T-helper 2 cell treated with Interferon-gamma antibody and Interleukin-4, amounts not matched to agents 100 ng/mL and 5 ng/mL, for 36 hours (primary cell): ENCODE data around the gene CDK17. TPM values are rescaled to one million over a fixed set of nuclear protein-coding genes. Genes with fewer than 3 reads are reported as not detected.
"Not testable (repeated sequence)": the region's sequence is repeated elsewhere in the genome, so short reads cannot be mapped to it uniquely, and the experiment has no call there.

Experiments
- intact Hi-C: fragments of 100-400 bp; cut with micrococcal nuclease; formaldehyde crosslinking; loops from one replicate; pipeline ENCODE4 v1.15.1; 2023
- total RNA-seq: library from RNA; stranded (reverse); gene quantifications from 2 replicates; pipeline ENCODE4 v1.2.3, GENCODE V29; 2022

The CDK17 gene
- total RNA-seq, 1 donor from 2014 or later = 36.9 TPM

DNA sequence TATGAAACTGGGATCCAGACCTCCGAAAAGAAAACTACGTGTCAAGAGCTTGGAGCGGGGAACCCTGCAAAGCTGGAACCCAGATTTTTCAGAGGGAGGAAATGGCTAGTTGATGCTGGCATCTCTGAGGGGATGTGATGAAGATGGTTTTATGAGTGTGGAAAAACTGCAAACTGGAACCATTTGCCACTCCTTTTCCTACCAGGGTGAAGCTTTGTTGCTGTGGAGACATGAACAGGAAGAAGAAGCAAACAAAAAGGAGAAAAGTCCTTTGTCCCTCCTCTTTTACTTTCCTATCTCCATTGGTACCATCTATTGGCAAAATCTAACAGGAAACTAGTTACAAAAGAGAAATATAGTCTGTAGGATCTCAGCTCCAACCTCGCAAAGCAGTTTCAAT lies 39.2 kb downstream of the CDK17 start:
- intact Hi-C loops = loop anchor here (5.0 kb wide), 1 partner anchor 36 kb away; no protein-coding TSS in a partner anchor

DNA sequence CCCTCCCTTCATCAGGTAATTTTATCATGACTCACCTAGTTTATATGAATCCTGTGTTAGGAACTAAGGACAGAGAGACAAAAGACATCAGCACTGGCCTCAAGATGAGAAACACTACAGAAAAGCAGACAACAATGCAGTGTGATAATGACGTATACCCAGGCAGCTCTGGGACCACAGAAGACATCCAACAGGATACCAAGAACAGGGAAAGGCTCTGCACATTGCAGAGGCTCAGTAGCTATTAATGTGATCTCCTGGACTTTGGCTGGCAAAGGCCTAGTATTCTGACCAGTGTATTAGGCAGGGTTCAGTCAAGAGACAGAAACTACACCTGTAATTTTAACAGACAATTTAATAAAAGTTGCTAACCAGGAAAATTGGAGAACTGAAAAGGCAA lies 39.7 kb downstream of the CDK17 start:
- intact Hi-C loops = loop anchor here (5.0 kb wide), 1 partner anchor 37 kb away; no protein-coding TSS in a partner anchor

DNA sequence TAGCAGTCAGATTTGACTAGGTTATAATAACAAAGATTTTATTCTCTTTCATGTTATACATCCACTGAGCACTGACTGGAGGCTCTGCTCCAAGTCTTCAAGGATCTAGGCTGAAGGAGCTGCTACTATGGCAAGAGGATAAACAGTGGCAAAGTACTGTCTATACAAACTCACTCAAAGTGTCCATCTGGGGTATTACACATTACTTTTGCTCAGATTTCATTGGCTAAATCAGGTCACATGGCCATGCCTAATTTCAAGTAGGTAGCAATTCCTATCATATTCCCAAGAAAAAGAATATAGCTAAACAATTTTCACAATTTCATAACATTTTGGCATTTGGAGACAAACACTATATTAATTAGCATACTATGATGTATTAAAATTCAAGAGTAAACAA lies 40.9 kb downstream of the CDK17 start:
- intact Hi-C loops = no loop called here

DNA sequence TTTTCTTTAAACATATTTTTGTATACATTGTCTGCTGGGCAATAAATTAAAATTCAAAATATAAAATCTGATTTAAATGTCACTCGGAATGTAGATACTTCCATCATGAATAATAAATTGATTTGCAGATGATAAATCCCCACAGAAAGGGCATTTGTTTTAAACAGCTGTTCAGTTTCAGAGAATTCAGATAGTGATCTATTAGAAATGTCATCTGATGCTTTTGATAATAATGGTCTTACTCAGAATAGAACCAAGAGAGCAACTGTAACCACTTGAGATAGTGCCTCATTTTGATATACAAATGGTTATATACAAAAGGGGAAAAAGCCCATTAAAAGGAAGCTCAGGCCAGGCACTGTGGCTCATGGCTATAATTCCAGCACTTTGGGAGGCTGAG lies 43.4 kb downstream of the CDK17 start:
- intact Hi-C loops = no loop called here

DNA sequence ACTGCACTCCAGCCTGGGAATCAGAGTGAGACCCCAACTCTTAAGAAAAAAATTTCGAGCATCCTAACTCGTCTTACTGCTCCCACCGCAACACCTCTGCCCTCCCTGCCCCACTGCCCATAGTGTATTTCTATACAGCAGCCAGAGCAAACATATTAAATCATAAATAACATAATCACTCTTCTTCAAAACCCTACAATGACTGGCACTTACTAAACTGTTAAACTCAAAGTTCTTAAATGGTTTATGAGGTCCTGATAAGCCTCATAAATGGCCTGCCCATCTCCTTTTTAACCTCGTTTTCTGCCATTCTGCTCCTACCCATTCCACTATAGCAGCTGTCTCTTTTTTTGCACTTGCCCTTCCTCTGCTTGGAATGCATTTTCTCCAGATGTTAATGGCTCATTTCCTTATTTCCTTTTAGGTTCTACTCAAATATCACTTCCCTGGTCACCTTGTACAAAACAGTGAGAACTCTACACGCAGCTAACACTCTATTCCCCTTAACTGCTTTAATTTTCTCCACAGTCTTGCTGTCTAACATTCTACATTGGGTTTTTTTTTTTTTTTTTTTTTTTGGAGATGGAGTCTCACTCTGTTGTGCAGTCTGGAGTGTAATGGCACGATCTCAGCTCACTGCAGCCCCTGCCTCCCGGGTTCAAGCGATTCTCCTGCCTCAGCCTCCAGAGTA lies 45.2 kb downstream of the CDK17 start:
- intact Hi-C loops = no loop called here

DNA sequence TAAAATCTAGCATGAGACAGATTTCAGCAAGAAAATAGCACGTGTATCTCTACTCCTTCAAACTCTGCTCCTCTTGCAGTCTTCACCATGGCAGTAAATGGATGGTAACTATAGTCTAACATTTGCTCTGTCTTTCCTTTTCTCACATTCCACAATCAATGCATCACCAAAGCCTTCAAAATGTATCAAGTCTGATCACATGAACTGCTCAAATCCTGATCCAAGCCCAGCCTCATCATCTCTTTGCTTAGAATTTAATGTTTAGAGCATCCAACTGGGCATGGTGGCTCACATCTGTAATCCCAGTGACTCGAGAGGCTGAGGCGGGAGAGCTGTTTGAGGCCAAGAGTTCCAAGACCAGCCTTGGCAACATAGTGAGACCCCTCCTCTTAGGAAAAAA lies 45.9 kb downstream of the CDK17 start:
- intact Hi-C loops = no loop called here

DNA sequence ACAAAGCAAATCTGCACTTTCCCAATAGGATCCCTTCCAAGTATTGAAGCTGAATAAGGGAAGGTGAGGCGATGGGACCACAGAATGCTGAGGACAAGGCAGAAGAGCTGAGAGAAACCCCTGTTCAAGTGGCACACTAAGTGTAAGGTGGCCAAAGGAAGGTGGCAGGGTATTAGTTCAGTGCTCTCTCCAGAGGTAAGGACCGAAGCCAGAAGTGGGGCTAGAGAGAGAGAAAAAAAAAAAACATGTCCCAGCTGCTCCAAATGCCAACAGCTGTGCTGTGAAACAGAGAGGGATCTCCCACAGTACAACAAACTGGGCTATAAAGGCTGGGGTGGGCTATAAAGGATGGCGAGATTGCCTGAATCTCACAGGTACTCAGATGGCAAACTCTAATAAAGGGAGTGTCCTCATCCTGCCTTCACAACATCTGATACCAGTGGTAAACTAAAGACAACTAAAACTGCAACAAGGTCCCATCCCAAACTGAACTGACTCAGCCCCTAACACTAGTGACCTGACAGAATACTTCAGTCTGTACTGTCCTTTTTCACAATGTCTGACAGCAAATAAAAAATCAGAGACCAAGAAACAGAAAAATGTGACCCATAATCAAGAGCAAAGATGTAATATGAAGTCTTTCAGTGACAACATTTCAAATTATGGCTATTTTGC lies 47.9 kb downstream of the CDK17 start:
- intact Hi-C loops = no loop called here

DNA sequence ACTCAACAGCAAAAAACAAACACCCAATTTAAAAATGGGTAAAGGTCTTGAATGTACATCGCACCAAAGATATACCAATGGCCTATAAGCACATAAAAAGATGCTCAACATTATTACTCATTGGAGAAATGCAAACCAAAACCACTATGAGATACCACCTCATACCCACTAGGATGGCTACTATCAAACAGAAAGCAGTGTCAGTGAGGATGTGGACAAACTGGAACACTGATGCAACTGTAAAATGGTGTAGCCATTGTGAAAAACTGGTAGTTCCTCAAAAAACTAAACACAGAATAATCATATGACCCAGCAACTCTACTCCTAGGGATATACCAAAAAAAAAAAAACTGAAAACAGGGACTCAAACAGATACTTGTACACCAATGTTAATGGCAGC lies 49.3 kb downstream of the CDK17 start:
- intact Hi-C loops = no loop called here

DNA sequence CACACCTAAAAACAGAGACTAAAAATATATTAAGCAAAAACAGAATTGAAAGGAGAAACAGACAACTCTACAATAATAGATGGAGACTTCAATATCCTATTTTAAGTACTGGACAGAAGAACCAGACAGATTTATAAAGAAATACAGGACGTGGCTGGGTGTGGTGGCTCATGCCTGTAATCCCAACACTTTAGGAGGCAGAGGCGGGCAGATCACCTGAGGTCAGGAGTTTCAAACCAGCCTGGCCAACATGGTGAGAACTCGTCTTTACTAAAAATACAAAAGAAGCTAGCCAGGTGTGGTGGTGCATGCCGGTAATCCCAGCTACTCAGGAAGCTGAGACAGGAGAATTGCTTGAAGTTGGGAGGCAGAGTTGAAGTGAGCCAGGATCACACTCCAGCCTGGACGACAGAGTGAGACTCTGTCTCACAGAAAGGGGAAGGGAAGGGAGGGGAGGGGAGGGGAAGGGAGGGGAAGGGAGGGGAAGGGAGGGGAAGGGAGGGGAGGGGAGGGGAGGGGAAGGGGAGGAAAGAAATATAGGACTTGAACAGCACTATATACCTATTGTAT lies 53.0 kb downstream of the CDK17 start:
- intact Hi-C loops = loop anchor here (2.0 kb wide), 1 partner anchor 54 kb away; the partner anchor contains the start of gene CDK17

DNA sequence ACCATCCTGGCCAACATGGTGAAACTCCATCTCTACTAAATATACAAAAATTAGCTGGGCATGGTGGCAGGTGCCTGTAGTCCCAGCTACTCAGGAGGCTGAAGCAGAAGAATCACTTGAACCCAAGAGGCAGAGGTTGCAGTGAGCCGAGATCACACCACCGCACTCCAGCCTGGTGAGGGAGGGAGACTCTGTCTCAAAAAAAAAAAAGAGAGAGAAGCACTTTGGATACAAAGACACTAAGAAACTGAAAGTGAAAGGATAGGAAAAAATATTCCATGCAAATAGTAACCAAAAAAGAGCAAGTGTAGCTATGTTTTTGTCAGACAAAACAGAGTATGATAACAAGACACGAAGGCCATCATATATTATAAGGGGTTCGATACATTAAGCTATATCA lies 53.5 kb downstream of the CDK17 start:
- intact Hi-C loops = loop anchor here (1.0 to 2.0 kb wide), 2 partner anchors 32 to 54 kb away; partner anchors contain the start of gene CDK17

DNA sequence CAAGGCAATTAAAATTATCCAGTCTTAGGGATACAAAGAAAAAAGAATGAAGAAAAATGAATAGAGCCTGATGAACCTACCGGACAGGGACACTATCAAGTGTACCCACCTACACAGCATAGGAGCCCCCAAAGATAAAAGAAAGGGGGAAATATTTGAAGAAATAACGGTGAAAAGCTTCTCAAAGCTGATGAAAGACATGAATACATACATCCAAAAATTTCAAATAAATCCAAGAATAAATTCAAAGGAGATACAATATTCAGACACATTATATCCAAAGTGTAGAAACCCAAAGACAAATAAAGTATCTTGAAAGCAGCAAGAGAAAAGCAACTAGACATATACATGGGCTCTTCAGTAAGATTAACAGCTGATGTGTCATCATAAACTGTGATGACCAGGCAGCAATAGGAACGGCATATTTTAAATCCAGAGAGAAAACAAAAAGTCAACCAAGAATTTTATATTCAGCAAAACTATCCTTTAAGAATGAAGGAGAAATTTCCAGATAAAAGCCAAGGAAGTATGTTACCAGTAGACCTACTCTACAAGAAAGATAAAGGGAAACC lies 56.0 kb downstream of the CDK17 start:
- intact Hi-C loops = no loop called here

DNA sequence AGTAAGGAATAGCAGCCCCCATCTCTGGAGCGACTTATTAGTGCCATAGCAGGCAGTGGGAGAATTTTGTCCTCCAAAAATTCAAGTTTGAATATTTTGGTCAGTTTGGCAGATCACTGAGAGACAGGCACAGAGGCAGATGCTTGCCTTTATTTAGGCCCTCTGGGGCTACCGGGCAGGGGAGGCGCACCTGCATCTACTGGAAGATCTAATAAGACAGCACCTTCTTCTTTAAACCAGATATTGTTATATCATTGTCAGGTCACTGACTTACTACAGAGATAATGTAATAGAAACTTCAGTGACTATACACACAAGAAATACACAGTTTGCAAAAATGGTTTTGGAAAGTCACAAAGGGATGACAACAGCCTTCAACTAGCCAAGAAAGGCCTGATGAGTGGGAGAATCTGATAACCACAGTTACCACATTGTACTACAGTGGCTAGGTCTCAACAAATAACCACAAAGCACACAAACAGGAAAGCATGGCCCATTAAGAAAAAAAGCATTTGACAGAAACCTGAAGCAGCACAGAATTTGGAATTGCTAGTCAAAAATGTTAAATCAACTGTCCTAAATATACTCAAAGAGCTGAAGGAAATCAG lies 56.8 kb downstream of the CDK17 start:
- intact Hi-C loops = no loop called here

DNA sequence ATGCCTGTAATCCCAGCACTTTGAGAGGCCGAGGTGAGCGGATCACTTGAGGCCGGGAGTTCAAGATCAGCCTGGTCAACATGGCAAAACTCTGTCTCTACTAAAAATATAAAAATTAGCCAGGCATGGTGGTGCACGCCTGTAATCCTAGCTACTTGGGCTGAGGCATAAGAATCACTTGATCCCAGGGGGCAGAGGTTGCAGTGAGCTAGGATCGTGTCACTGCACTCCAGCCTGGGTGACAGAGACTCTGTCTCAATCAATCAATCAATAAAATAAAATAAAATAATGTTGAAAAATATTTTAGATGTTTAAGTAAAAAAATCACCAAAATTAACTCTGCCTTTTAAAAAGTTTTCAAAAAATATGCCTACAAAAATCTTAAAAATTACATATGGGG lies 60.6 kb downstream of the CDK17 start:
- intact Hi-C loops = not testable (repeated sequence)

DNA sequence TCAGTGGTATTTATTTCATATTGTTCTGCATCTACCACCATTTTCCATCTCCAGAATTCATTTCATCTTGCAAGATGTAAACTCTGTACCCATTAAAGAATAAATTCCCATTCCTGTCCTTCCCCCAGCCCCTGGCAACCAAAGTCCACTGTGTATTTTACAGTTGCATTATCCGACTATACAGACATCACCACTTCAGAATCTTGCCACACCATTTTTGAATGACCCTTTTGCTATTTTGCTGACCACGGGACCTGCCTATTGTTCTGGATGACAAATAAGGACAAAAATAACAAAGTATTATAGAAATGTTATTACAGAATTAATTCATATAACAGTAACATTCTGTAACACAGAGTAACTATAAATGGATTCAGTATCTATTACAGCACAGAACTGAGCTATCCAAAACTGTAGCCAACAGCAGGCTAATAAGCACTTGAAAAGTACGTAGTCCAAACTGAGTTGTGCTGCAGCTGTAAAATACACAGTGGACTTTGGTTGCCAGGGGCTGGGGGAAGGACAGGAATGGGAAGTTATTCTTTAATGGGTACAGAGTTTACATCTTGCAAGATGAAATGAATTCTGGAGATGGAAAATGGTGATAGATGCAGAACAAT lies 61.3 kb downstream of the CDK17 start:
- intact Hi-C loops = no loop called here

DNA sequence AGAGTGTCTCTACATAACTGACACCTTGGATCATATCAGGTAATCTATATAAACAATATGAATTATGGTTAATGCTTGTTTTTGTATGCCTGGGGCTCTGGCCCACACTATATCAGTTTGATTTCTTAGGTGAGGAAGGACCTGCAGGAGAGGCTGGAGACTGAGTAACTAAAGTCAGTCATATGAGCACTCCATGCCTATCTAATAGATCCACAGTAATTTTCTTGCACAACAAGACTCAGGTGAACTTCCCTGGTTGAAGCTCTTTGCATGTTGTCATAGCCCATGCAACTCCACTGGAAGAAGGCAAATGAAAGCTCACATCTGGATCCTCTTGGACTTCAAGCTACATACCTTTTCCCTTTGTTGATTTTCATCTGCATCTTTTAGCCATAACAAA lies 62.3 kb downstream of the CDK17 start:
- intact Hi-C loops = no loop called here

DNA sequence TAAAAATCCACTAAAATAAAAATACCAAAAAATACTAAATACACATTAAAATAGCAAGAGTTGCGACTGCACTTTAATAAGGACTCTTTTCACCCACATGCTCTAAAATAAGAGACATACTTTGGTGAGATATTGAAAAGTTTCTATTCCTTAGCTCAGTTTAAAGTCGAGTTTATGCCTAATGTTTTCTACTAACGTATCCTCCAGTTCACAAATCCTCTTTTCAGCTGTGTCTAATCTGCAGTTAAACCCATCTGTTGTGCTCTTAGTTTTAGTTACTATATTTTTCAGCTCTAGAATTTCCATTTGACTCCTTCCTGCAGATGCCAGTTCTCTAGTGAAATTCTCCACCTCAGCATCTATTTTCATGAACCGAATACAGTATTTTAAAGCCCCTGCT lies 63.8 kb downstream of the CDK17 start:
- intact Hi-C loops = no loop called here

DNA sequence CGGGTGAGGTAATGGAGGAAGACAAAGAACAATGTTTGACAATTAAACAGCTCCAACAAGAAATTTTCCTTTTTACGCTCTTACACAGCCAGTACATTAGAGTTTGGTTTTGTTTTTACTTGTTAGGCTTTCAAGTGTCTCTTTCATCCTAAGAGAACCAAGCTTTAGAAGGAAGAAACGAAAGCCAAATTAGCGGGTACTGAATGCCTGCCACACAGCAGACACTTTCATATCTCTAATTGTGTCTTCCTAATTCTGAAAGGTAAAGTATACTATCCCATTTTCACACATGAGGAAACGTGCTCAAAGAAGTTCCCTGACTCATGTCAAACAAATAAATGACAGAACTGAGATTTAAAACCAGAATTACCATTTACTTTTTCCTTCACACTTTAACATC lies 65.0 kb downstream of the CDK17 start:
- intact Hi-C loops = loop anchor here (2.0 kb wide), 2 partner anchors 44 to 66 kb away; partner anchors contain the start of gene CDK17

DNA sequence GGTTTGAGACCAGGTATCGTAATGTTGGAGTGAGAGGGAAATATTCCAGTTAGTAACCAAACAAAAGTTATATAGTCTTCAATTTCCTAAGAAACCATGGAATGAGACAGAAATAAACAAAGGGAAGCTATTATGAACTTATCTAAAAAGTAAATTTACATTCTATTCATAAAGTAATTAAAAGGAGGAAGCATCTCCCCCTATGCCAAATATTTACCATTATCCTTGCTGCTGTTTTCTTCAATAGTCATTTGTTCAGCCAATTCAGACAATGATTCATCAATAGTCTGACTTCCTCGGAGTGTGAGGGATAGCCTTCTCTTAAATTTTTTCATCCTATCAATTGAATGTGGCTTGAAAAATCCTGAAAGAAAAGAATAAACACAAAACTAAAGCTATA lies 65.7 kb downstream of the CDK17 start:
- intact Hi-C loops = loop anchor here (2.0 kb wide), 2 partner anchors 44 to 66 kb away; partner anchors contain the start of gene CDK17

DNA sequence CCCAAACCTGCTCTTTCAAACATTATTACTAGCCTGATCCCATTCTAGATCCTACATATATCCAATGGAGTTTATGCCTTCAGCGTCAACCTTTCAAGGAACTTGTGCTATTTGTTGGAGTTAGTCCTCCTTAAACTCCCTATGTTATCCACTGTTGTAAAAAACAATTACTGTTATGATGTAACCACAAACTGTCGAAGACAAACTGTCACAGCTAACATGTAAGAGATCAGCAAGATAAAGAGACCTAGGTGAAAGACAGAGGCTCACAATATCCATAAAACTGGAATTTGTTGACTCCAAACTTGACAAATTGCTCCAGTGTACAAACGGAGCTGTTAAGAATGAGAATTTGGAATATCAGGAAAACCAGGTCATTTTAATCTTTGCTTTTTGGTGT lies 70.7 kb downstream of the CDK17 start:
- intact Hi-C loops = no loop called here

DNA sequence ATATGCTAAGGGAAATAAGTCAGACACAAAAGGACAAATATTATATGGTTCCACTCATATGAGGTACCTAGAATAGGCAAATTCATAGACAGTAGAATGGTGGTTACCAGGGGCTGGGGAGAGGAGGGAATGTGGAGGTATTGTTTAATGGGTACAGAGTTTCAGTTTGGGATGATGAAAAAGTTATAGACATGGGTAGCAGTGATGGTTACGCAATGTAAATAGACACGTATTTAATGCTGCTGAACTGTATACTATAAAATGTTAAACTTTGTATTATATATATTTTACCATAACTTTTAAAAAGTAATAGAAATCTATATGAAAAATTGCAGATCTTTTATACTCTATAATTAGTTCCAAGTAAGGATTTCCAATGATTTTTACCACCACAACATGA lies 71.2 kb downstream of the CDK17 start:
- intact Hi-C loops = no loop called here

DNA sequence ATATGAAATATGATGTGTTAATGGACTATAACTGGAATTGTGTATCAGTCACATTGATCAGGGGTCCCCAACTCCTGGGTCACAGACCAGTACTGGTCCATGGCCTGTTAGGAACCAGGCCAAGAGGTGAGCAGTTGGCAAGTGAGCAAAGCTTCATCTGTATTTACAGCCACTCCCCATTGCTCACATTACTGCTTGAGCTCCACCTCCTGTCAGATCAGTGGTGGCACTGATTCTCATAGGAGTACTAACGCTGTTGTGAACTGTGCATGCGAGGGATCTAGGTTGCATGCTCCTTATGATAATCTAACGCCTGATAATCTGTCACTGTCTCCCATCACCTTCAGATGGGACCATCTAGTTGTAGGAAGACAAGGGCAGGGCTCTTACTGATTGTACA lies 72.3 kb downstream of the CDK17 start:
- intact Hi-C loops = no loop called here
